Stimulated activated CD4-positive, alpha-beta T cell treated with anti-CD3 and anti-CD28 coated beads, TNF-alpha, amount 100 ng/mL, for 48 hours (primary cell): ENCODE results near the gene PTGES3.

Experiments
- DNase-seq, 3 donors: peaks; one replicate each; pipeline ENCODE4 v3.0.0-alpha.2; 2020; ENCODE audit warnings: low read depth in 3 of 3

Gene PTGES3

DNA sequence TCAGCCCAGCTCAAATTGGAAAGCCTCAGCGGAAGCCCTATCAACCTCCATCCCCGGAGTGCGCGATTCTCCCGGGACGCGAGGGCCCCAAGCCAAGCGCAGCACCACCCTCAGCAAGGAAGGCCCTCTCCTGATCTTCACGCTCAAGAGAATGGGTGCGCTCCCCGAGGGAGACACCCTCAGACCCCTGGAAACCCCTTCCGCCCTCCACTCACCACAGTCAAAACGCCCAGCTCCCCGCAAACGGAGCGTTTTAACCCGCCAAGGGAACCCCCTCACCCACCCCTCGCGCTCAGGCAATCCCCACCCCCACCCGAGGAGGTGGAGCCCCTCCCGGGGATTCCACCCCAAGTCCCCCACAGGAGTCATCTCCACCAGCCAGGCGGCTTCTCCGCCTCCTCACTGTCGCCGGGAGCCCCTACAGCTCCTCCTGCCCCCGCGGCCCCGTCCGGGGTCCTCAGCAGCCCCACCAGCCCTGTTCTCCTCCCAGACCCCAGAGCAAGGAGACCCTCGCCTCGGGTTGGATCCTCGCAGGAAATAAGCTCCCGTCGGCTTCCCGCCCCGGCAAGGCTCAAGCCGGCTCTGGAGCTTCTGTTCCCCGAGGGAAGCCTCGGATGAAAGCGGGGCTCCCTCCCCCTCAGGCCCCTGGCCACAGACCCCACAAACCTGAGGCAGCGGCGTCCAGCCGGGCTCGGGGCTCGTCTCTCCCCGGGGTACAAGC, 58.5 kb downstream of the PTGES3 start:
- no peak for DNase-seq

DNA sequence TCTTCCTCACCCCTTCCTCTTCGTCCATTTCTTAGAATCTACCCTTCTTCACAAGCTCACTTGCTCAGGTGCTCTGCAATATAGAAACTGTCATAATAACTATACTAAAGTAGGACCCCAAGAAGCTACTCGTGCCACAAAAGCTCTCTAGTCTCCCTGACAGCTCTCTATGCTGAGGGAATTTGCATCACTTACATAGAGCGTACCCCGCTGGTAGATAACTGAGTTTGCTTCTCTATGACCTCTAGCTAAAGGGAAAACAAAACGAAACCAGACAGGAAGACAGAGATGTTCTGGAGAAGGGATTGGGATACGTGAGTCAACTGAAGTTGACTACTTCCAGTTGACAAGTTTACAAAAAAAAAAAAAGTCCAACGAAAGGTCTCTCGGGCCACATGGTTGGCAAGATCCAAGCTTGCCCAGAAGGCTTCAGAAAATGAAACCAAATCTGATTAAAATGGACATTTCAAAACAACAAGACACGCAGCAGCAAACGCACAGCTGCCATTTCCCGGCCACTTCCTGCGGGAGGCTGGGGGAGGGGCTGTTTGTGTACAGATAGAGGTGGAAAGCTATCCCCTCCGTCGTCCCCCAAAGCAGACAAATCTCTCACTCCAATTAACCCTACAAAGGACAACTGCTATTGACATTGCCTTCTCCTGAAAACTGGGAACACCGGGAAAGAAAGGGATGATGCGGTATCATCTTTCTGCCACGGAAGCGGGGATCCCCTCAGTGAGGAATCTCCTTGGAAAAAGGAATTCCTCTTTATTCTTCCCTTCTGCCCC, 59.2 kb downstream of the PTGES3 start:
- peak in 1 of 3 donors; percentile 57 for DNase-seq

DNA sequence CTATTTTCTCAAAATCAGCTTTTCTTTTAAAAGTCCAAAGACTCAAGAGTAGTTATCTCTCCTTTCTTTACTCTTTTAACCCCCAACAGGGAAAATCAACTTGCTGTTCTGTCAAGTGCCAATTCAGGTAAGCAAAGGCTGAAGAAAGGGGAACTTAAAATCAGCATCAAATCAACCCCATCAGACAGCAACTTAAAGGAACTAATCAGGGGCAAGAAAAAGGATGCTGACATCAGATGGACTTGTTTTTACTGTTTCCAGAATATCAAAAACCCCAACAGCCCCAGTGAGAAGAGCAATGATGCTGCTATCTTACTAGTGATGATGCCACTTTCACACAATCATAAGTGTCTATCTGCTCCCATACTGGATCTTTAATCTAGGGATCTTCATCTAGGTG, 61.4 kb downstream of the PTGES3 start:
- no peak for DNase-seq

DNA sequence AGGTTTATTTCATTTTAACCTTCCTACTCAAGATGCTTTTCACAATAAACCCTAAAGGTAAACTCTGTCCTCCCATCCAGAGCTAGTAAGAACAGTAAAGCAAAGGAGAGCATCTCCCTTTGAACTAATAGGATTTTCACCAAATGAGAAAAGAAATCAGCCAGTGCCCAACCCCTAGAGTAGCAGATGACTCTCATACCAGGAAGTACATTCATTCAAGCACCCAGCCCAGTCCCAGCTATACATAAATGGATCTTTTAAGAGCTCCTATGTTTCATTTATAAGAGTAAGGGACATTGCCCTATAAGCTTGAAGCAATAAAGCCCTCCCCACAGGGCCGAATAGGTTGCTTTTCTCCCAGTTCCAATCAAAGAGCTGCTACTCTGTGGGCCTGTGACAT, 65.5 kb downstream of the PTGES3 start:
- no peak for DNase-seq

DNA sequence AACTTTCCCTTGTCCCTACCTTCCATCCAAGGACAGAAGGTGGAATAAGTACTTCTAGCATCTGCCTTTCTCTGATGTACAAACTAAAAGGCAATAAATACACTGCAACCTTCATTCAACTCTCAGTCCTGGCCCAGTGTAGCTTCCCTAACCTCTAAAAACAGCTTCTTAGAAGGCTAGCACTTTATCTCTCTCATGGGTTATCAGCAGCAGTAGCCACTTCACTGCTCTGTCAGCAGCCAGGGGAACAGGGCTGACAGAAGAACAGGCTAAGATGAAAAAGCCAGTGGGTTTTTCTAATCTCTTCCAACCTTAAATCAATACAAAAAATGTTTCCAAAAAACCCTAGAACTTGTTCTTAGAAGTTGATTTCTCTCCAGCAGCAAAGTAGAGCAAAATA, 71.2 kb downstream of the PTGES3 start:
- DNase-seq, result no peak

DNA sequence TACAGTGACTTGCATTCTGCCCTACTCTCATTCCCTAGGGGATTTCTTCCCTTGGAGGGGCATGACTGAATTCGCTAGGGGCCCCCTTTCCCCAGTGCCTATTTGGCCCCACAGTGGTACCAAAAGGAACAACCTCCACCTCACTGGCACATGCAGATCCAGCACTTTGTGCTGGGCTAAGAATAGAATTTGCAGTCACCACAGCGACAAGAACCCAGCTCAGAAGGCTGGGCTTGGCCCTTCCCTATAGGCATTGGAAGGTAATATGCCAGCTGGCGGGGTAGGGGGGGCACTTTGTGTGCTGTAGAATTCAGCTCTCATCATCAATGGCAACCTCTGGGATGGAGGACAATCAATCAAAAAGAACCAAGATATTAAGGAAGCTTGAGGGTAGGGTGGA, 71.8 kb downstream of the PTGES3 start:
- no peak for DNase-seq

DNA sequence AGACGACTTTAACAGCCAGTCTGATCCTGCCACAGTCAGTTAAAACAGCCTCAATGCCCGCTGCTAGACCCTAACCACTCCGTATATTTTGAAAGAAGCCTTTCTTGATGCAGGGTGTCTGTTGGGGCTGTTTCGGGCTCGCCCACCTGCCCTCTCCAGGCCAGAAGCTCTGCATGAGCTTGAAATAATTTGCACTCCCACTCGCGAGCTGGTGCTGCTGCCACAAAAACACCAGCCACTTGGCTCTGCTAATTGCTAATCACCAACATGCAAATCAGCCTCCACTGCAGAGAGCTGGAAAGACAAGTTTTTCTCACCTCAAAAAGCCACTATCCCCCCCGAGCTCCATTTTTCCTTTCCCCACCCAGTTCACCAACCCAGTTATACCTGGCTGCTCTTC, 73.5 kb downstream of the PTGES3 start:
- DNase-seq, result no peak
